DOHH2 (cell line): Measurements from ENCODE around the gene BRD3.
"Not testable (repeated sequence)": the region's sequence is repeated elsewhere in the genome, so short reads cannot be mapped to it uniquely, and the experiment has no call there.

Experiments used
- H3F3A ChIP-seq: fragments of 200-600 bp; sonication (generic), shearing (Covaris generic); 2 replicates; pipeline ENCODE4 v1.6.0; 2016; ENCODE audit warnings: antibody characterized with exemption, mild to moderate bottlenecking; ENCODE audit not compliant: control insufficient read depth, insufficient read depth
- H3K27ac ChIP-seq: fragments of 200-600 bp; sonication (generic); 2 replicates; pipeline ENCODE4 v1.5.1; 2014; ENCODE audit warnings: low read depth, mild to moderate bottlenecking, low read length, moderate library complexity
- H3K27me3 ChIP-seq: fragments of 200-600 bp; sonication (generic); 2 replicates; pipeline ENCODE4 v1.6.1; 2014; ENCODE audit warnings: mild to moderate bottlenecking, low read length, mixed read lengths; ENCODE audit not compliant: control insufficient read depth
- H3K36me3 ChIP-seq: fragments of 200-600 bp; sonication (generic); 2 replicates; pipeline ENCODE4 v1.6.1; 2014; ENCODE audit warnings: mild to moderate bottlenecking, low read length, moderate library complexity, mixed read lengths; ENCODE audit not compliant: control insufficient read depth
- H3K4me1 ChIP-seq: fragments of 200-600 bp; sonication (generic); 2 replicates; pipeline ENCODE4 v1.6.1; 2014; ENCODE audit warnings: mild to moderate bottlenecking, low read length, mixed read lengths; ENCODE audit not compliant: control insufficient read depth
- H3K4me2 ChIP-seq: fragments of 200-600 bp; sonication (generic); 2 replicates; pipeline ENCODE4 v1.6.0; 2014; ENCODE audit warnings: mild to moderate bottlenecking, low read length, moderate library complexity
- H3K4me3 ChIP-seq: fragments of 200-600 bp; sonication (generic); 2 replicates; pipeline ENCODE4 v1.5.1; 2014; ENCODE audit warnings: mild to moderate bottlenecking, low read length, mixed read lengths
- H3K79me2 ChIP-seq: fragments of 200-600 bp; sonication (generic); 2 replicates; pipeline ENCODE4 v1.6.1; 2014; ENCODE audit warnings: mild to moderate bottlenecking, low read length, mixed read lengths; ENCODE audit not compliant: control insufficient read depth
- H3K9me2 ChIP-seq: fragments of 200-600 bp; sonication (generic); replicated peaks from 2 replicates; pipeline ENCODE4 v1.6.1; 2014; ENCODE audit warnings: mild to moderate bottlenecking, low read length, mixed read lengths; ENCODE audit not compliant: control insufficient read depth
- H3K9me3 ChIP-seq: fragments of 200-600 bp; sonication (generic); 2 replicates; pipeline ENCODE4 v1.6.1; 2014; ENCODE audit warnings: antibody characterized with exemption, low read length, mixed read lengths; ENCODE audit not compliant: control insufficient read depth, insufficient read depth
- H4K20me1 ChIP-seq: fragments of 200-600 bp; sonication (generic); 2 replicates; pipeline ENCODE4 v1.6.0; 2014; ENCODE audit warnings: low read depth, mild to moderate bottlenecking, antibody characterized with exemption, low read length, moderate library complexity; ENCODE audit not compliant: control insufficient read depth, insufficient read depth
- CTCF ChIP-seq: fragments of 200-600 bp; sonication (generic); IDR thresholded peaks from one replicate; pipeline ENCODE4 v1.5.1; 2014; ENCODE audit warnings: antibody characterized with exemption, mild to moderate bottlenecking, low read depth, low read length; ENCODE audit not compliant: poor library complexity, severe bottlenecking
- EZH2phosphoT487 ChIP-seq: fragments of 200-600 bp; sonication (generic); IDR thresholded peaks from 2 replicates; pipeline ENCODE4 v1.6.1; 2017; ENCODE audit warnings: borderline replicate concordance, mild to moderate bottlenecking, antibody characterized with exemption, low read length, moderate library complexity, mixed read lengths

Gene BRD3

DNA sequence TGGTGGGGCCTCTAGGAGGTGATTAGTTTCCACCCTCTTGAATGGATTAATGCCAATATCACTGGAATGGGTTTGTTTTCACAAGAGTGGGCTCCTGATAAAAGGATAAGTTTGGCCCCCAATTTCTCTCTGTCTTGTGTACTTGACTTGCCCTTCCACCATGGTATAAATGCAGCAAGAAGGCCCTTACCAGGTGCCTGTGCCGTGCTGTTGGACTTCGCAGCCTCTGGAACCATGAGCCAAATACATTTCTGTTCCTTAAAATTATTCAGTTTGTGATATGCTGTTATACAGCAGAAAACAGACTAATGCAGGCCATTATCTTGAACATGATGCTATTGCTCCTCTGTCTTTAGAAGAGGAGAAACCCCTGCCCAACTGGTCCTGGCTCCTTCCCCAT, 17.8 kb upstream of the BRD3 start:
- TF ChIP-seq CTCF: no peak
- TF ChIP-seq EZH2phosphoT487: no peak
- H3K4me2 ChIP-seq: no peak overlapping the region
- no peak overlapping the region for H3K4me3 ChIP-seq
- H4K20me1 ChIP-seq: no peaks in the 10 kb centered on the region
- H3K9me2 ChIP-seq: no peaks in the 10 kb centered on the region
- H3K27ac ChIP-seq: no peak overlapping the region
- no peaks in the 10 kb centered on the region for H3K9me3 ChIP-seq
- H3K79me2 ChIP-seq: no peaks in the 10 kb centered on the region
- H3K27me3 ChIP-seq: 0 out of 2 replicates have a peak, but pooled peaks cover 3% of the 10 kb centered on the region
- no peaks in the 10 kb centered on the region for H3K36me3 ChIP-seq
- H3K4me1 ChIP-seq: 0 out of 2 replicates have a peak, but pooled peaks cover 3% of the 10 kb centered on the region
- no peaks in the 10 kb centered on the region for H3F3A ChIP-seq

GRCh38 chr9:134083451-134083850, 15.6 kb upstream of the BRD3 start:
- Histone ChIP-seq H3K36me3 (no peaks in the 10 kb centered on the region), H3K4me3 (no peak overlapping the region), H3K27me3 (0 out of 2 replicates have a peak, but pooled peaks cover 3% of the 10 kb centered on the region), H3K79me2 (no peaks in the 10 kb centered on the region), H4K20me1 (no peaks in the 10 kb centered on the region), H3F3A (no peaks in the 10 kb centered on the region), H3K27ac (no peak overlapping the region), H3K9me3 (peaks cover 9% of the 10 kb centered on the region), H3K4me1 (0 out of 2 replicates have a peak, but pooled peaks cover 3% of the 10 kb centered on the region), H3K4me2 (no peak overlapping the region), H3K9me2 (no peaks in the 10 kb centered on the region)
- TF ChIP-seq CTCF: no peak
- TF ChIP-seq EZH2phosphoT487: no peak

GRCh38 chr9:134076644-134077043, 8.8 kb upstream of the BRD3 start:
- no peaks in the 10 kb centered on the region for H3K4me1 ChIP-seq
- H3F3A ChIP-seq: no peaks in the 10 kb centered on the region
- H3K27ac ChIP-seq: no peak overlapping the region
- no peaks in the 10 kb centered on the region for H3K79me2 ChIP-seq
- H3K4me2 ChIP-seq: no peak overlapping the region
- H4K20me1 ChIP-seq: no peaks in the 10 kb centered on the region
- no peaks in the 10 kb centered on the region for H3K9me2 ChIP-seq
- TF ChIP-seq CTCF (no peak), EZH2phosphoT487 (no peak)
- H3K4me3 ChIP-seq: no peak overlapping the region
- H3K36me3 ChIP-seq: no peaks in the 10 kb centered on the region
- H3K9me3 ChIP-seq: peaks cover 9% of the 10 kb centered on the region
- H3K27me3 ChIP-seq: peaks cover 3% of the 10 kb centered on the region; the same call in 1 of the 2 replicates

DNA sequence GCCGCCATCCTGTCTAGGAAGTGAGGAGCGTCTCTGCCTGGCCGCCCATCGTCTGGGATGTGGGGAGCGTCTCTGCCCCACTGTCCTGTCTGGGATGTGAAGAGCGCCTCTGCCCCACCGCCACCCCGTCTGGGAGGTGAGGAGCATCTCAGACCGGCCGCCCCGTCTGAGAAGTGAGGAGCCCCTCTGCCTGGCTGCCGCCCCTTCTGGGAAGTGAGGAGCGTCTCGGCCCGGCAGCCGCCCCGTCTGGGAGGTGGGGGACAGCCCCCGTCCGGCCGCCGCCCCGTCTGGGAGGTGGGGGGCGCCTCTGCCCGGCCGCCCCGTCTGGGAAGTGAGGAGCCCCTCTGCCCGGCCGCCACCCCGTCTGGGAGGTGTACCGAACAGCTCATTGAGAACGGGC, 7.9 kb upstream of the BRD3 start:
- H3K27me3 ChIP-seq: peaks cover 13% of the 10 kb centered on the region

More for the DNA sequence above, 7.9 kb upstream of the BRD3 start:
- H4K20me1 ChIP-seq, H3K4me2 ChIP-seq, H3K79me2 ChIP-seq, H3K9me3 ChIP-seq, H3K9me2 ChIP-seq, H3K27ac ChIP-seq, H3F3A ChIP-seq, H3K36me3 ChIP-seq, H3K4me1 ChIP-seq, H3K4me3 ChIP-seq: not testable (repeated sequence)
